GM21825 (cell line): ENCODE data around the gene RTEL1.
"Not testable (repeated sequence)": the region's sequence is repeated elsewhere in the genome, so short reads cannot be mapped to it uniquely, and the experiment has no call there.

ENCODE experiments used
- ATAC-seq: cut with Tn5 transposase; IDR thresholded peaks from one replicate; pipeline ENCODE4 v1.9.1; 2021; ENCODE audit warnings: mild to moderate bottlenecking, moderate library complexity; ENCODE audit not compliant: unreplicated experiment

Gene RTEL1

DNA sequence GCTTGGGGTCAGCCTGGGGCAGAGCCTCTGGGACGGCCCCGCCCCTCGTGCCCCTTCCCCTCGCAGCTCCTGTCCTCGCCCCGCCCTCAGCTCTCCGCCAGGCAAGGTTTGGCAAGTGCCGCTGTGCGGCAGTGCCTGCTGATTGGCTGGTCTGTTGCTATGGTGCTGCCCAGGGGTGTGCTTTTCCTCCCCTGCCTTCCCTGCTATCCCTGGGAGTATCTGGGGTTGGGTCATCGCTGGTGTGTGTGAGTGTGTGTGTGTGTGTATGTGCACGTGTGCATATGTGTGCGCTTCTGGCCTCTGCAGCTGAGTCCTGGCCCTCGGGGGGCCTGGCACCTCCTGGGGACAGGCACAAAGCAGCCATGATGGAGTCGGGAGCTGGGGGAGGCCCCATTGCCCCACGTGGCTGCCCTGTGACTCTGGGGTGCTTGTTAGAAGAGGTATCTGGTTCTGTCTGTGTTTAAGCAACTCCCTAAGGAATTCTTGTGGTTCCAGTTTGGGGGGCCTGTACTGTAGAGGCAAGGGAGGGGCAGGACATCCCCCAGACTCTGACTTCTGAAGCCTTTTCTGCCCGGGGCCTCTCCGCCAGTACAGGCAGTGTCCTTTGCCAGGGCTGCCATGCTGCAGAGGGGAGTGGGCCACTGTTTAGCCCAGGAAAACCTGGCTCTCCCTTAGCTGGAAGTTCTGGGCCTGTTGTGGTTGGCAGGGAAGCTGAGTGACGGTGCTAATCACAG, 6.9 kb downstream of the RTEL1 start:
- ATAC-seq: no peak

DNA sequence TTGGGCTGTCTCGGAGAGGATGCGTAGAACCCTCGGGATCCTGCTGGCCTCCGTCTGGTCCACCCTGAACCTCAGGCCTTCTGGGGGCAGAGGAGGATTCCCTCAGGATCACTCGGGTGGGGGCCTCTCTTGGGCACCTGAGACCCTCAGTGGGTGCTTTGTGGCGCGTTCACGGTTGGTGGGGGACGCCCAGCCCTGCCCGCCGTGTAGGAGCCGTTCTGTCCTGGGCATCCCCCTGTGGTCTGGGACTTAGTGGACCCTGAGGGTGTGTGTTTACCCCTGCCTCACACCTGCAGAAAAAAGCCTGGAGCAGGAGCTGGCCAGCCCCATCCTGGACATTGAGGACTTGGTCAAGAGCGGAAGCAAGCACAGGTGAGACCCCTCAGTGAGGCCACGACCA, 7.6 kb downstream of the RTEL1 start:
- ATAC-seq: no peak

DNA sequence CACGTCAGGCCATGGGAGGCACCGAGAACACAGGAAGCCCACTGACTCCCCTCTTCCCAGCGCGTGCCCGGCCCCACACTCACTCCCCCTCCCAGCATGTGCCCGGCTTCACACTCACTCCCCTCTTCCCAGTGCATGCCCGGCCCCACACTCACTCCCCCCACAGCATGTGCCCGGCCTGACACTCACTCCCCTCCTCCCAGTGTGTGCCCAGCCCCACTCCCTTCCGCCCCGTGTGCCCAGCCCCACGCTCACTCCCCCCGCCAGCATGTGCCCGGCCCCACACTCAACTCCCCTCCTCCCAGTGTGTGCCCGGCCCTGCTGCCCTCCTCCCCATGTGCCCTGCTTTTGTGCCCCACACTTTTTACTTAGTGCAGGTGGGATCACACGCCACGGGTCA, 9.7 kb downstream of the RTEL1 start:
- no peak for ATAC-seq

DNA sequence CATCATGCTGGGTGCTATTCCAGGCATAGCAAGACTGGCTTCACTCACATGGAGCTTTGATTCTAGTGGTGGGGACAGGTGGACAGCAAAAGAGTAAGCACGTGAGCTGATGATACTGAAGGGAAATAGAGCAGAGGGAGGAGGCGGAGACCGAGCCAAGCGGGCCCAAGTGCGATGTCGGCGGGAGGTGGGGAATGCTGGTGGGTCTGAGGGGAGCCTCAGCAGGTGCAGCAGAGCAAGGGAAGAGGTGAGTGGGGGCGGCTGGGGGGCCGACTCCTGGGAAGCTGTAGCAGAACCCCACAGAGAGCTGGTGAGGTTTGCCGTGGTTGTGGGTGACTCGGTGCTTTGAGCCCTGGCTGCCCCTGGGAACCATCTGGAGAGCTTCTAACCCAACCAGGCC, 10.2 kb downstream of the RTEL1 start:
- no peak for ATAC-seq

GRCh38 chr20:63671695-63672094, 13.6 kb downstream of the RTEL1 start:
- not testable (repeated sequence) for ATAC-seq

DNA sequence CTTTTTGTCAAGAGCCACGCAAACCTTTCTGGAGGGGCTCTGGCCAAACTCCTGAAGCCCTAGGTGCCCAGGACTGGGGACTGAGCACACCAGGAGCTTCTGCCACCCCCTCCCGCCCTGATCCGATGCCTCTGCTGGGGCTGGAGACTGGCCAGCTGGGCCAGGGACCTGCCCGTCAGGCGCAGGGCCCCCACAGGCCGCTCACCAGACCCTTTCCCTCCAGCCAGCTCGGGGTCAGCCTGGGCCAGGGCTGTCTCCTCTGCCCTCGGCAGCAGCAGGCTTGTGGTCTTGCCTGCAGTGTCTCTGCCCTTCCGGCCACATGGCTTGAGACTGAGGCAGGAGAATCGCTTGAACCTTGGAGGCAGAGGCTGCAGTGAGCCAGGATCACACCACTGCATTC, 14.6 kb downstream of the RTEL1 start:
- no peak for ATAC-seq

GRCh38 chr20:63673951-63674350, 15.8 kb downstream of the RTEL1 start:
- ATAC-seq: no peak

DNA sequence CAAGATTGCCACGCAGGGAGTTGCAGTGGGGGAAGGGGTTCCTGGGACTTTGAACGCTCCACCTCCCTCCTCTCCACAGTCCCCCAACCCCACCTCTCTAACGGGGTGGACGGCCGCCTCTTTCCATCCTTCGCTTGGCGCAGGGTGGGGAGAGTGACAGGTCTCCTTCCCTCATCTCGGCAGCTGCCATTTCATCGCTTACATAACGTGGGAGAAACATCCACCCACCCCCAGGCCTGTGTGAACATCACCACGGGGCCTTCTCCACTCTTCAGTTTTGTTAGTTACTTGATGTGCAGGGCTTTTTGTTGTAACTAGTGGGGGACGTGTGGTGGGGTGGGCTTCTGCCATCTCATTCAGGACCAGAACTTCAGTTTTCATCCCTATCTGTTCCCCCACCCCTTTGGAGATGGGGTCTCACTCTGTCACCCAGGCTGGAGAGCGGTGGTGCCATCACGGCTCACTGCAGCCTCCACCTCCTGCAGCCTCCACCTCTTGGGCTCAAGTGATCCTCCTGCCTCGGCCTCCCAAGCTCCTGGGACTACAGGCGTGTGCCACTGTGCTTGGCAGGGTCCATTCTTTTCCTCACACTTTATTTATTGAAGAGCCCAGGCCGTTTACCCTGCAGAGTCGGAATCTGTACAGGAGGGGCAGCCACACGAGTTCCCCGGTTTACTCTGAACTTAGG, 17.7 kb downstream of the RTEL1 start:
- no peak for ATAC-seq

DNA sequence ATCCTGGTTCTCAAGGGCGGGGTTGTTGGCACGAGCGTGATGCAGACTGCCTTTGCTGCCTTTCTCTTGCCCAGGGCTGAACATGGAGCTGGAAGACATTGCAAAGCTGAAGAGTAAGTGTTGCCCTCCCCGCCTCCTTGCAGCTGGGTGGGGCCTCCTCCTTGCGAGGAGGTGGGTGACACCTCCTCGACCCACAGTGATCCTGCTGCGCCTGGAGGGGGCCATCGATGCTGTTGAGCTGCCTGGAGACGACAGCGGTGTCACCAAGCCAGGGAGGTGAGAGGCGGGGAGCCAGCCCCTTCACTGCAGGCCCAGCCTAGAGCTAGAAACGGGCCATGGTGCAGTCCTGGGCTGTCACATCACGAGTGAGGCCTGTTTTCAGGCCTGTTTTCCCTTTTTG, 20.0 kb downstream of the RTEL1 start:
- ATAC-seq: no peak

DNA sequence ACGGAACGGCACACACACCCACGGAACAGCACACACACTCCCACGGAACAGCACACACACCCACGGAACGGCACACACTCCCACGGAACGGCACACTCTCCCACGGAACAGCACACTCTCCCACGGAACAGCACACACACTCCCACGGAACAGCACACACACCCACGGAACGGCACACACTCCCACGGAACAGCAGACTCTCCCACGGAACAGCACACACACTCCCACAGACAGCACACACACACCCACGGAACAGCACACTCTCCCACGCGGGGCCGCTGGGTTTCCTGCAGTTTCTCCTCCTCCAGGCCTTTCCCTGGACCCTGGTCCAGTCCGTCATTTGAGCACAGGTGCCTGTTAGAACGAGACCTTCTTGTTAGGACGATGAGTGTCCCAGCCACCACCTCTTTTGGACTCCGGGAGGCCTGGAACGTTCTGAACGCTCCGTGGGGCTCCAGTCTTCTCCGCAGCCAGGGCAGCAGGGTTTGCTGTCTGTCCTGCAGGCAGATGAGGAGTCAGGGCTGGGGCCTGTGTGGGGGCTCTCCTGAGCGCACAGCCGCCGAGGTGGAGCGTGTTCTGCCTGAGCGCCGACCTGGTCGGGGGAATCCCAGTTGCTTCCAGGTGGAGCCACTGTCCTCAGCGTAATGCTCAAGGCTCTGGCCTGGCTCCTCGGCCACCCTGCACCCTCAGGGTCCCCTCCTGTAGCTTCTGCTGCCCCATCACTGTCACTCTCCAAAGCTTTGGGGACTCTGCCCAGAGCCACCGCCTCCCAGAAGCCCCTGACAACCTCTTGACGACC, 20.8 kb downstream of the RTEL1 start:
- ATAC-seq: no peak

- no peak for ATAC-seq
These were observed 21.7 kb downstream of the RTEL1 start for GRCh38 chr20:63679799-63680305.

GRCh38 chr20:63680427-63680826, 22.3 kb downstream of the RTEL1 start:
- no peak for ATAC-seq

GRCh38 chr20:63680857-63681608, 22.9 kb downstream of the RTEL1 start:
- no peak for ATAC-seq

DNA sequence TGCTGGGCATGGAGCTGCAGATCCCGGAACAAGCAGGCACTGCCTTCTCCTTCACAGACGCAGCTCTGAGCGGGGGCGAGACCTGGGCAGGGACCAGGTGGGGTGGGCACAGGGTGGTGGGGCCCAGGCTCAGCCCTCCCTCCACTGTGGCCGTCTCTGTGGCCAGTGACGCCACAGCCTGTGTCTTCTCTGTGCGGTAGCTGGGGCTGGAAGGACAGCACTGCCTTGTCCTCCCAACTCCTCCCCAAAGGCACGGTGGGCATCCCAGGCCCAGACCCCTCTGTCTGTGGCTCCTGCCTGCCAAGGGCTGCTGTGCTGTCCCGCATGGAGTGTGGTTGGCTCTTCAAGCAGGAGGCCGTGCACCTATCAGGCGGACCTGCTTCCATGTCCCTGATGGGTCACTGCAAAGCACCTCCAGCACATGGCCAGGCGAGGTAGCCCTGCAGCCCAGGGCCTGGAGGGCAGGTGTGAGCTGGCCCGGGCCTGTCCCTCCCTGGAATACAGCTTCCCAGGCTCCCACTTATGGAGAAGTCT, 23.6 kb downstream of the RTEL1 start:
- ATAC-seq: no peak

- no peak for ATAC-seq
These were observed 24.4 kb downstream of the RTEL1 start for GRCh38 chr20:63682384-63683139.

DNA sequence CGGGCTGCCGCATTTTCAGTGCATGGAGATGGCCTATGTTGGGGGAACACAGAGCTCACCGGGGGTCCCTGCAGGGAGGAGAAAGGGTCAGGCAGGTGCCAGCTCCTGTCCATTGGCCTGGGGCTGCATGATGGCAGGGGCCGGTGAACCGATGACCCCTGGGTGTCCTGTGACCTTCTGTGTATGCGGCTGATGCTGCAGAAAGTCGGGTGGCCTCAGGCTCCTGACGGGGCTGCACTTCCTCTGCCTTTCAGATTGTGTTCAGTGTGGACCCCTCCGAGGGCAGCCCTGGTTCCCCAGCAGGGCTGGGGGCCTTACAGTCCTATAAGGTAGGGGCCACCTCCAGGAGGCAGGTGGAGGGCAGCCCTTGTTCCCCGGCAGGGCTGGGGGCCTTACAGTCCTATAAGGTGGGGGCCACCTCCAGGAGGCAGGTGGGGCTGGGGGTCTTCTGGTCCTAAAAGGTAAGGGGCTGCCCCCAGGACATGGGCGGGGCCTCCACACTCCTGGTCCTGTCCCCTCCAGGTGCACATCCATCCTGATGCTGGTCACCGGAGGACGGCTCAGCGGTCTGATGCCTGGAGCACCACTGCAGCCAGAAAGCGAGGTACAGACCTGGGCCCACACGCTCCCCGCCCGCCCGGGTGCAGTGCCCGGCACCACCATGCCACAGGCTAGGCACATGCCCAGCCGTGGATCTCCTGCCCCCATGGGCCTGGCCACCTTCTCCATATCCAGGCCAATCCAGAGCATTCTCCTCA, 27.3 kb downstream of the RTEL1 start:
- ATAC-seq: no peak

- no peak for ATAC-seq
These were observed 28.0 kb downstream of the RTEL1 start for GRCh38 chr20:63686094-63686491.

- no peak for ATAC-seq
These were observed 28.6 kb downstream of the RTEL1 start for GRCh38 chr20:63686492-63687321.
